GM18511 (cell line): ENCODE results near the gene CHRNA1.

ENCODE experiments used
- ATAC-seq: cut with Tn5 transposase; IDR thresholded peaks from one replicate; pipeline ENCODE4 v1.9.1; 2021; ENCODE audit warnings: mild to moderate bottlenecking, moderate library complexity; ENCODE audit not compliant: unreplicated experiment

CHRNA1 gene

DNA sequence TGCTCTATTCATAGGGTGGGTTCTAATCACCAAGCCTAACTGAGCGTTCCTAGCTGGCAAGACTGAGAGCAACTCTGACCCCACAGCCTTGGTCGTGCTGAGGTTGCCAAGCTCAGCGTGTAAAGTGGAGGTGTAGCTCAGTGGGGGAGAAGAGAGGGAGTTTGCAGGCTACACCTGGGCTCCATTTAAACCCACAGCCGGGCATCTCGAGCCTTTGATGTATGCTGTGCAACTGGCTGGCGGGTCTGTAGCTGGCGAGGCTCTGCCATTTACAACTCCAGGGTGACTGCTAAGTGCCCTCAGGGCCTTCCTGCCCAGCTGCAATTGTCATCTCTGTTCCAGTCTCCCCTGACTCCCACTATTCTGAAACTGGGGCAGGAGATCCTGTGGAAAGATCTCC is 20.0 kb upstream of the CHRNA1 start:
- no peak for ATAC-seq

DNA sequence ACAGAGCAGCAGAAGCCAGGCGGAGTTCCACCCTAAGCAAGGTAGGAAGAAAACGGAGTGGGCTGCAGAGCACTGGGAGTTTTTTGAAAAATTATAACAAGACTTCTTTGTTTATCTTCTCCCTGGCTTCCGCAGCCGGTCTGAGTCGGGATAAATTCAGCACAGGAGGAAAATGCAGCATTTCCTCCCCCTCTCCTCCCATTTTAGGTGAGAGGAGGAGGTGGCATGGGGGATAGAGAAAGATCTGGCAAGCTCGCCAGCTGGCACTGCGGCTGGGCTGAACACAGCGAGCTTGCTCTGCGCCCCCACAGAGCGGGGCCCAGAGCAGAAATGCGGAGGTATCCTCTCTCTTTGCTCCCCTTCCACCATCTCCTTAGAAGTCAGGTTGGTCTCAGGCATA is 17.7 kb upstream of the CHRNA1 start:
- no peak for ATAC-seq

DNA sequence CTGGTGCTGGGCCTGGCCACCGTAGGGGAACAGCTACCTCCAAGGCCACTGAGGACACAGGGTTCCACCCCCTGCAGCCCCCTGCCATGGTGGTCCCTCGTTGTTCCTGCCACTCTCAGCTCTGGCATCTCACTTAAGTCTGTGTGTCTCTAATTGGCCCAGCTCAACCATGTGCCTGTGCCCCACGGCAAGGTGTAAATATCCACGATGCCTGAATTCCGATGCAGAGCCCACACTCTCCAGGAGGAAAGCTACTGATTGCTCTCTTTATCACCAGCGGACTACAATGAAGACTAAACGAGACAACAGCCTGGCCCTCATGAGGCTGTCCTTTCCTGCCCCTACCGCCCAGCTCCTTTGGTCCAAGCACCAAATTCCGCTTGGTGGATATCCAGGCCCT is 17.0 kb upstream of the CHRNA1 start:
- ATAC-seq = no peak

DNA sequence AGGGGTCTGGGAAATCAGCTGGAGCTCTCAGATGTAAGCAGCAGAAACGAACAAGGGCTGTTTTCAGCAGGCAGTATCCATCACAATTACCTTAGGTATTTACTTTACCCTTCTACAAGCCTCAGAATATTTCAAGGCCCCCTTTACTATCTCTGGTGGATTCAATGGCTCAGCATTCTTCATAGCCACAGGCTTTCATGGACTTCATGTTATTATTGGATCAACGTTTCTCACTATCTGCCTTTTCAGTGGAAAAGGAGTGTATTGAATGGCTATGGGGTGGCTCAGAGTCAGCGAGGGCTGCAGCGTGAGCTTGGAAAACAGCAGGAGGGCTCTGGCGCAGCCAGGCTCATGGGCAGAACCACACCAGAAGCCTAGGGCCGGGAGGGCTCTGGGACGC is 16.6 kb upstream of the CHRNA1 start:
- ATAC-seq = no peak

DNA sequence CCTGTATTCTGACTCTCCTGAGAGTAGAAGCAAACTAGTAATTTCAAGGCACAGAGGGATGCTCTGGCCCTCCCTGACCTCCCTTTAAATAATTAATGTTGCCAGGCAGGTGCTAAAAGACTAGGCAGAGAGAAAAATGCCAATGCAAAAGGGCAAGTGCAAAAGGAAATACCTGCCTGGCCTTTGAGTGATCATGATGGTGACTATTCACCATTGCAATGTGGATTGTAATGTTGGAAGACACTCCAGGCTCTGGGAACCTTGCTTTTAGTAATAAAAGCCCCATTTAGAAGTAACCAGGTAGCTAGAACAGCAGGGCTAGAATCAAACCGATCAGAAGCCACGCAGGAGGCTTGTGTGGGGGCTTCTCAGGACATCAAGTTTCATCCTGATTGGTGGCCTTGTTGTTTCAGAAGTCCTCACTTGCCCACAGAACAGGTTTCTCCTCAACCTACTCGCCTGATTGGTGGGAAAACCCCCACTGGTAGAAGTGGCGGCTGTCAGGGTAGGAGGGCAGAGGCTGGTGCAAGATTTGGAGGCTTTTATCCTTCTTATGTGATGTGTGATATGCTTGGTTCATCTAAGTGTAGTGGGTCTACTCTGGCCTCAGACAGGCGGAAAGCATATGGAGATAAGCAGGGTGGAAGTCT is 16.0 kb upstream of the CHRNA1 start:
- ATAC-seq = no peak

DNA sequence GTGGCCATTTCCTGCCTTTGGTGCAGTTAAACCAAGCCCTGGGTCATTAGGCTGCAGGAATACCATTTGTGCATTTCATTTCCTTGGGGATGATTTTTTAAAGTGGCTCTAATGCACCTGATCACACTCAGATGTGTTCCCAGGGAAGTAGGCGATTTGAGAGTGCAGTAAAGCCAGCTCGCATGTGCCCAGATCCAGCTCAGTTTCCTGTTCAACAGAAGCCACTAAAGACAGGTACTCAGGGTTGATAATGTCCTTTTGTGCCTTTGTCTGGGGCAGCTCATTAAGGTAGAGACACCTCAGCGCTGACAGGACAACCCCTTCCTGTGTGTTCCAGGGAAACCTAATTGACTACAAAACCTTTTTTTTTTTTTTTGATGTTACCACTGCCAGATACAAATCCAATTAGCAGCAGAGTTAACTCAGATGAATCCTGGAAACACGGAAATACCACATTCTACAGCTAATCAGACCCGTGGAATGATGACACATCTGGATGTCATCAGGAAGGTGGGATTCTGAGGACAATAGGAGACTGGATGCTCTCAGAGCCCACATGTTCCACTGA is 15.2 kb upstream of the CHRNA1 start:
- ATAC-seq = no peak

DNA sequence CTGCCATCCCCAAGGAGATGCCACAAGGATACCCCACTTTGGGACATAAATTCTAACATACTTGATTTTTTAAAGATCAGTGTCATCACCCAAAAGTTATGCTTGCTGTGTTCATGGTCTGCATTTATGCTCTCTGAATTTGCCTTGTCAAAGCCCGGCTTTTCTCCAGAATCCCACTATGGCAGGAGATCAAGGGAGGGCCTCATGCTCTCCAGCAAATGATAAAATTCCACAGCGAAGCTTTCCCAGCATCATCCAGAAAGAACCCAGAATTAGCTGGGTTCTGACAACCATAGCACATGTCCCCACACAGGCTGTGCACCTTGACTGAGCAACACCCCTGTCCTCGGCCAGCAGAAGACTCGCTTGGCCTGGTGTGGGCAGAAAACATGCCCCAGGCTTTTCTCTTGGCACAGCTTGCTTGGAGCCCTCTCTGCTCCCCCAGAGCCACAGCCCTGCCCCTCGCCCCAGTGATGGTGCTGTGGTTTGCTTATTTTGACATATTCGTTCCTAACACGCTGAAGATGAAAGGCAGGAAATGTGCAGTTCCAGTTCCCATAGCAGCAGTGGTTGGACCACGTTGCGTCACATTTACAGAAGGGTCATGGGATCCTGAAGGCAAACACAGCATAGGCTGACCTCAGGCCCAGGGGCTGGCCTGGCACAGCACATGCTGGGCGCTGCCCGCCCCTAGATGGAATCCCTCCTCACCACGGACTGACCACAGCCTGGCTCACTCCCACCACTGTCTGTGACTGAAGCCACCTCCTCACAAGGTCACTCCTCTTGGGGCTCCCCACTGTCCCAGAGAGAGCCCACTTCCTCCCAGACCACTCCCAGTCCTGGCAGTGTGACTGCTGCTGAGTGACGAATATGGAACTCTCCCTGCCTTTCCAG is 14.1 kb upstream of the CHRNA1 start:
- ATAC-seq = peak; percentile 69

DNA sequence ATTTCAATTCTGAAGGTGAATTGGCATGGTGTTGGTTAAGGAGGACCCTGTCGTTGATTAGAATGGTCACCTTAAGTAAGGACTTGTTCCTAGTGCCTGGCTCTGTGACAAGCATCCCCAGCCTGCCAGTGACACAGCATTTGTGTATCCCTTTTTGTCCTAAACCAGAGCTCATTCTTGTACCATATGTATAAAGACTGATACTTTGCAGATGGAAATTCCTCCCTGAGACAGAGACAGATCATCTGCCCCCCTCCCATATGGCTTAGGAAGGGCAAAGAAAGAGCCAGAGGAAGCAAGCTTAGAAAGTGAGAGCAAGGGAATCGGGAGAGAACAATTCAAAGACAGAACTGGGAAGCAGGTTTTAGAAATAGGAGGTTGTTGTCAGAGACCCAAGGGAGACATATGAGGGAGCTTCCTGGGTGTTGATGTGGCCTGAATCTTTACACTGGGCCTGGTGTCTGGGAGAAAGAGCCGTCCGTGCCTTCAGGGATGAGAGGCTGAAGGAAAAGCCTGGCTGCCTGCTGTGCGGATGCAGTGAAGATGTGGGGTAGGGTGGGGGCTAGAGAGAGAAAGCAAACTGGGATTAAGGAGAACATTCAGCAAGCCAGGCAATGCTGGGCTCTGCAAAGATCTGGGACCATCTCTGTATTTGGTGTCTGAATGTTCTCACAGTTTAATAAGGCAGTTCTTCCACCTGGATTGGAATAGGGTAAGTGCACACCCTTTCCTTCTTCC is 13.2 kb upstream of the CHRNA1 start:
- ATAC-seq = no peak

DNA sequence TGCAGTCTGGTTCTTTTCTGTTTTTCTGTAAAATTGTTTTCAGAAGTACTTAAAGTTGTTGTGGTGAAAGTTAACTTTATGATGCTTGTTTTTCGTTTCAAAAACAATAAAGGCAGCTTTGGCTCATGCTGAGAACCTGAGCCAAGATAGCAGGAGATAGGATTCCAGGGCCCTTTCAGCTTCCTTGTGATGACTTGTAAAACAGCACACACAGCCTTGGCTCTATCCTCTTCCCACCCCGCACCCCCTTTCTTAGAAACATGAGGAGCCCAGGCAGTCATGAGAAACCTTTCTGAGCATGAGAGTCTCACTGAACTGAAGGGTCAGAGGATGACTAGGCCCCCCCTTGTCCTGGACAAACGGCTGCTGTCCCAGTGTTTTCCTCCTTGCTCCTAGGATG is 12.4 kb upstream of the CHRNA1 start:
- no peak for ATAC-seq

DNA sequence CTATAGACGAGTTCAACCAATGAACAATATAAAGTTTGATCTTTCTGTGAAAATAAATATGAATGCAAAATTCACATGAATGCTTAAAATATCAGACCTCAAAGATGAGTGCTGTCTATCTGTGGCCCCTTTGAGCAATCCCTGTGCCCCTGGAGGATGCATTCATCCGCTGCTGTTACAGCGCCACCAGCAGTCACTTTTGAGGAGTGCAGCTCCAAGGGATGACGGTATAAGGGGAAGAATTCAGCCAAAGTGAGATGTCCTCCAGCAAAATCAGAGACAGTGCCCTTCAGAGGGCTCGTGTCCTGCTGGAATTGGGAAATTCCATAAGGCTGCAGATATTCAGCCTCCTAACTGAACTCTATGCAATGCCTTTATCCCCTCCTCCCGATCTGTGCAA is 12.0 kb upstream of the CHRNA1 start:
- ATAC-seq = no peak

DNA sequence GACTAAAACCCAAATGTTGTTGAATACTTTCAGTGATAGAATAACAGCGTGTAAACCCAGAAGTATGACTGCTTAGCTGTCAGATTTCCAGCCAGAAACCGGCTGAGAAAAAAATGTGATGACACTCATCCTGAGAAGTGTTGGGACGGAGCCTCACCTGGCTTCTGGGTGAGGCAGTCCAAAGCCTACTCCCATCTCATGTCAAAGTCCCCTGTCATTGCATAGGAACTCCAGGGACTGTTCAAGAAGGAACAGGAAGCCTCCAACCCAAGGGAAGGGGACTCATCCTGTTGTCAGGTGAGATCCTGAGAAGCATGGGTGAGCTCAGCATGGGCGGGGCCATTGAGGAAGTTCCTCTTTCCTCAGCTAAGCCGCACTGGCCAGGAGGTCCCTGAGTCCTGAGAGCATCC is 11.3 kb upstream of the CHRNA1 start:
- ATAC-seq = no peak

DNA sequence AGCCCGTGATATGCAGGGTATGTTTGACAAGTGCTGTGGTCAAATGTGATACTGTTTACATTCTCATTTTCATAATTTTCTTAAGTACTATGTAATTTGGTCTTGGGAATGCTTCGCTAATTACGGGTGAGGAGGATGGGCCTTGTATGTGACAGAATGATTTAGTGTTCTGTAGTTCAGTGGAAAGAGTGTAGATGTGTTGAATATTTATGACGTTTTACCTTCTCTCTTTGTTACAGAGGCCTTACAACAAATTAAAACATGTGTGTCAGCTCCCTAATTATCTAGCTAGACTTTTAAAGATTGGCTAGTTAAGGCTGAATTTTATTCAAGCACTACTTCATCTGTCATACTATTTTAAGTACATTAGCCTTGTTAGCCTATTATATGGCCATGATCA is 10.6 kb upstream of the CHRNA1 start:
- no peak for ATAC-seq

DNA sequence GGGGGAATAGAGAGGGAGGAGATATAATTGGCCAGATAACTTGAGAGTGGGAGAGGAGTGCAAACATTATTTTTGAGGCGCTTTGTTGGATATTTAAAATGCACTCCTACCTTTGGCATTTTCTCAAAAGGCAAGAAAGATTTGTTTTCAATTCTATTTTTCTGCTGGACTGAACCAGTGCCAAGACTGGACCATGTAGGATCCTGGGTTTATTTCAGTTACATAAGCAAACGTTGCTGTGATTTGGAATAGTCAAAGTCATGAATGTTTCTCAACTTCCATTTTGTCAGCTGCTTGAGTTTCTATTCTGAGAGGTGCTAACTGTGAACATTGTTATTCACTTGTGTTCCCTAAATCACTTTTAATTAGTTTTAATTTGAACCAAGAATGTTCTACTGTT is 8.9 kb upstream of the CHRNA1 start:
- no peak for ATAC-seq

DNA sequence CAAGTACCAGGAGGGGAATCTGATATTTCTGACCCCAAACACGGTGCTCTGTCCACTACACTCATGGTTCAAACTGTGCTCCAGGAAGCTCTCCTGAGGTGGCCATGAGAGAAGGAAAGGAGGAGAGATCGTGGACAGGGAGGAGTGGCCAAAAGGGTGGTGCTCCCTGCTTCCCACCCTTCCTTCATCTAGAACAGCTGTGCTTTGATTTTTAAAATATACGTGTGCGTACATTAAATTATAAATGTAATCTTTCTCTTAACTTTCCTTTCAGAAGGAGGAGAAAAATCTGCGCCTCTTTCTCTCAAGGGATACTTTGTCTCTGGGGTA is 8.2 kb upstream of the CHRNA1 start:
- no peak for ATAC-seq

DNA sequence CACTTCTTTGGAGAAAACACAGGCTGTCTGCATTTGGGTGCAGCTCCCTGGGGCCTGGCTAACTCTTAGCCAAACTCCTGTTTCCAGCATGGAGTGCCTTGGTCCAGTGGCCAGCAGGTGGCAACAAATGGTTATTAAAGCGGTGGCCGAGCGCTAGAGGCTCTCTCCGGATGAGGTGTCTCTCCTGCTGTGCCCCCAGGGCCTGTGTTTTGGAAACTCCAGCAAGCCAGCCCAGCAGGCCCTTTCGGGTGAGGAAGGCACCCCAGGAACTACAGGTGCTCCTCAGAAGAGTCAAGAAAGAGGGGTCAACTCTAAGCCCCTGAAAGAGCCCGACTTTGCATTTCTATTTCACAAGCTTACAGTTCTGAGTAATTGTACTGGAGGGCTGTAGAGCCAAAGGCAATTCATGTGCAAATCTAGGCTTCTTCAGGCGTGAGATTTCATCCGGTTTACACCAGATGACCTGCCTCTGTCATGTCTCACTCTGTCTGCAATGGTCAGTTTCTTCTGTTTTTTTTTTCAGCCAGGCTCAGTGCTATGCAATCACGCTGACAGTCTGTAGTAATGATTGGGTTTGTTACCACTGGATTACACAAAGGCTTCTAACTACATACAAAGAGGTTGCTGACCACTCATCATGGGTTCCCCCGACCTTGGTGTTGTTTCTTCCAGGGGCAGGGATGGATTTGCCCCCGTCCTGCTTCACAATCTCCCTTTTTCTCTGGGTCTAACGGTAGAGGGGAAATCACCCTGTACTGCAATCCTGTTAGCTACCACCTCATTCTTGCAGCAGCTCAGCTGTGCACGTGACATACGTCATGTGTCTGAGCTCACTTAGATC is 7.6 kb upstream of the CHRNA1 start:
- ATAC-seq = peak; percentile 87

DNA sequence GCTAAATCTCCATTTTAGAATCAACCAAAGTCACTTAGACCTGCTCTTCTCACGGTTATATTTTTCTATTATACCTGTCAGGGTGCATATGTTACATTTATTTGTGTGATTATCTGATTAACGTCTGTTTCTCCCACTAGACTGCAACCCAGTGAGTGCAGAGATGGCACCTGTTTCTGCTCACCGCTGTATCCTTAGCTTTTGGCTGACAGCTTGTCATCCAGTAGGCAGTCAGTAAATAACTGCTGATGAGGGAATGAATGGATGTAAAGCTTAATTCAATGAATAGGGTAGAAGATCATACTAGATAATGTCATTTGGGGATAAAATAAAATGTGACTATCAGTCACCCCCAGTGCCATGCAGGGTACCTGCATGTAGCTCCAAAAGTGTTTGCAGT is 6.9 kb upstream of the CHRNA1 start:
- ATAC-seq = no peak

DNA sequence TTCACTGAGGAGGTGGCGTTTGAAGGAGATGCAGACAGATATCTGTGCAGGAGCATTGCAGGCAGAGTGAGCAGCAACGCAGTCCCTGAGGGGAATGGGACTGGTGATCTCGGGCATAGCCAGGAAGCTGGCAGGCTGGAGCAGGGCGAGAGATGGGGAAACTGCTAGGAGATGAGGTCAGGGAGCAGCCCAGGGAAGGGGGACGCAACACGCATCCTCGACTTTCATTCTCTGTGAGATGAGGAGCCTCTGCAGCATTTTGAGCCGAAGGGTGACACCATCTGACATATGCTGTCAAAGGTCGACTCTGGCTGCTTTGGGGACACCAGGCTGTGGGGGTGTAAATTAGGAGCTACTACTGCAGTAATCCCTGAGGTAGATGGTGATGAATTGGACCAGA is 4.3 kb upstream of the CHRNA1 start:
- ATAC-seq = no peak

DNA sequence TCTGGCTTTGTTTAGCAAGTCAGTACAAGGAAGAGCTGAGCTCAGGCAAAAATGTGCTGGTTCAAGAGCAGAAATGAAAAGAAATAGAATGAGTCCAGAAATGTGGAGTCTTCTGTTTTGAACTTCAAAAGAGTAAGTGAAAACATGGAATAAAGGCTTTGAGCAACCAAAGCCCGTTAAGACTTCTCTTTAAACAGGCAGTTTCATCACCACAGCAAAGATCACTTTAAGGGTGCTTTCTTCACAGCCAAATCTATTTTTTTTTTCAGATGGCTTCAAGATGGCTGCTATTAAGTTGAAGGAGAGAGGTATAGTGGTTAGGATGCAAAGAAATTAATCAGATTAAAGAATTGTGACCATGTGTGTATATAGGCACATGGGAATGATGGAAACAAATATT is 2.0 kb upstream of the CHRNA1 start:
- no peak for ATAC-seq

DNA sequence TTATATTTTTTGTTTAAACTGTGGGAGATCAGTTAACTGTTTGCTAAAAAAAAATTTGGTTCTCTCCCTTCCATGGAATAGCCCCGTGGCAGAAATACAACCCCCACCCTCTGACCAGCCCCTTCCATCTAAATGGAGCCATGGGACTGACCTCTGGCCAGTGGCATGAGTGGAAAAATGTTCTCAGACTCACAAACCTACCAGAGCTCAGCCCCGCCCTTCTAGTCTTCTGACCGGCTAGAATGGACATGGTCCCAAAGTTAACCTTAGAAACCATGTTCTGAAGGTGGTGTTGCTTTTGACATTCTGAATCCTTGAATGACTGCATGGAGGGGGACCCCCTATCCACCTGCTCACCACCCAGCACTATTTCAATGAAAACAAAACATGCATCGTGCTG is 1.3 kb upstream of the CHRNA1 start:
- ATAC-seq = no peak

DNA sequence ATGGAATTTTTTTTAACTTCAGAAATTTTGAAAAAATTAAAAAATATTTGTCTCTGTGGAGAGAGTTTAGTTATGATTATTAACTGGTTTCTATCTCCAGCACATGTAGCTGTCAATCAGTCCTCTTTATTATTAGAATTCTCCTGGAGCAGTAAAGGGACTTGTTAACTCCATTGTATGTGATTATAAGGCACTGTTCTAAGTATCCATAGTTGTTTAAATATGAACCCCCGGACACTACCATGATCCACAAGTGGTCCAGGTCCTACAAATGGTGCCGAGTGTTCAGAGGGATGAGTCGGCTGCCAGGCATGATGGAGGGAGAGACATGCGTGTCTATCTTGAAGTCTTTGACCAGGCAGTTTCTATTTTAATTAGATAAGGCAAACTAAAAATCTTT is 492 bp downstream of the CHRNA1 start:
- ATAC-seq = no peak

DNA sequence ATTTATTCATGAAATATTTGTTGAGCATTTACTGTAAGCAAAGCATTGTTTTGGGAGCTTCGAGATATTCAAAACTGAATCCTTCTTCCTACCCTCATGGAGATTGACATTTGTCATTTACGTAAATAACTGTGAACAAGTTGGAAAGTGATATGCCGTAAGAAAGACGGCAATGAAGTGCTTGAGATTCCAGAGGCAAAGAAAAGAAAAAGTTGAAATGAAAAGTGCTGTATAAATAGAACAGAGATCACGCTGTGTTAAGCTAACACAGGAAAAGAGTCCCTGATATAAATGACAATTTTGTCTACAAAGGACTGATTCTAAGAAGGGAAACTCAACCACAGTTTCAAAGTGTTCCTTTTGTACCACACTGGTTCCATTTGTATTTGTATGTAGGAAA is 1.8 kb downstream of the CHRNA1 start:
- no peak for ATAC-seq
